ENCODE results near the gene SEC24B. TPM values are rescaled to one million over a fixed set of nuclear protein-coding genes. Genes with fewer than 3 reads are reported as not detected.

SEC24B gene
- total RNA-seq, 4 donors from 2014 or later, result 20.4 to 38.5 (median 29.1) TPM

DNA sequence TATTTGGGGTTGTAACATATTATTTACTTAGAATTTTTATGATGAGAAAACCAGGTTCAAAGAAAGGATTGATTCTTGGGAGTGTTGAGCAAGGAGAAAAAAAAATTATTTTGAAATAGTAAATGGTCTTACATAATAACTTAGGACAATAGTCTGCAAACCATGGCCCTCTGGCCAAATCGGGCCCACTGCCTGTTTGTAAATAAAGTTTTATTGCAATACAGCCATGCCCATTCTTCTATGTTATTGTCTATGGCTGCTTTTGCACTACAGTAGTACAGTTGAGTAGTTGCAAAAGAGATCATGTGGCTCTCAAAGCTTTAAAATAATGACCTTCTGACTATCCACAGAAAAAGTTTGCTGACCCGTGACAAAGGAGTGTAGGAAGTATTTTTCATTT is 63.3 kb downstream of the SEC24B start:
- H3K27ac ChIP-seq, result no peak overlapping the region
- 89 to 91% methylated on average over 2 of the region's 2 CpGs for WGBS, 2 donors
- intact Hi-C loops (cut with DNase I), result no loop called here
- no peaks in the 10 kb centered on the region for H3K4me1 ChIP-seq
- H3K9me3 ChIP-seq, result no peaks in the 10 kb centered on the region
- no peak overlapping the region for H3K4me3 ChIP-seq
- TF ChIP-seq, protein P1, sequence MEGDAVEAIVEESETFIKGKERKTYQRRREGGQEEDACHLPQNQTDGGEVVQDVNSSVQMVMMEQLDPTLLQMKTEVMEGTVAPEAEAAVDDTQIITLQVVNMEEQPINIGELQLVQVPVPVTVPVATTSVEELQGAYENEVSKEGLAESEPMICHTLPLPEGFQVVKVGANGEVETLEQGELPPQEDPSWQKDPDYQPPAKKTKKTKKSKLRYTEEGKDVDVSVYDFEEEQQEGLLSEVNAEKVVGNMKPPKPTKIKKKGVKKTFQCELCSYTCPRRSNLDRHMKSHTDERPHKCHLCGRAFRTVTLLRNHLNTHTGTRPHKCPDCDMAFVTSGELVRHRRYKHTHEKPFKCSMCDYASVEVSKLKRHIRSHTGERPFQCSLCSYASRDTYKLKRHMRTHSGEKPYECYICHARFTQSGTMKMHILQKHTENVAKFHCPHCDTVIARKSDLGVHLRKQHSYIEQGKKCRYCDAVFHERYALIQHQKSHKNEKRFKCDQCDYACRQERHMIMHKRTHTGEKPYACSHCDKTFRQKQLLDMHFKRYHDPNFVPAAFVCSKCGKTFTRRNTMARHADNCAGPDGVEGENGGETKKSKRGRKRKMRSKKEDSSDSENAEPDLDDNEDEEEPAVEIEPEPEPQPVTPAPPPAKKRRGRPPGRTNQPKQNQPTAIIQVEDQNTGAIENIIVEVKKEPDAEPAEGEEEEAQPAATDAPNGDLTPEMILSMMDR (IDR thresholded peaks at IDR 0.05), result no peak
- no peak for TF ChIP-seq POLR2A (IDR thresholded peaks at IDR 0.05)
- no peak for DNase-seq
- peaks cover 7 to 94% (median 24%) of the 10 kb centered on the region in 3 donors for H3K36me3 ChIP-seq
- H3K27me3 ChIP-seq, result no peaks in the 10 kb centered on the region

DNA sequence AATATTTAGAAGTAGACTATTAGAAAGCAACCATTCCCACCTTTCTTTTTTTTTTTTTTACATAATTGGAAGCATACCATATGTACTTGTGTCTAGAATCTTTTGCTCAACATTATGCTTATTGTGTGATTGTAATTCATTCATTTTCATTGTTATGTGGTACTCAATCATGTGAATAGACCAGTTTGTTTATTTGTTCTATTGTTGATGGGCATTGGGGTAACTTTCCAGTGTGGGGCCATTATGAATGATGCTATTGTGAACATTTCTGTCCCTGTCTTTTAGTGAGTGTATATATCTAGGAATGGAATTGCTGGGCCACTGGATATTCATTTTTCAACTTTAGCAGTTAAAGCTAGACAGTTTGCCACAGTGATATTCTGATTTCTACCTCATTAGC is 63.9 kb downstream of the SEC24B start:
- Histone ChIP-seq H3K27me3 (no peaks in the 10 kb centered on the region), H3K36me3 (peaks cover 7 to 94% (median 24%) of the 10 kb centered on the region in 3 donors), H3K9me3 (no peaks in the 10 kb centered on the region), H3K27ac (no peak overlapping the region), H3K4me1 (no peaks in the 10 kb centered on the region), H3K4me3 (no peak overlapping the region)
- DNase-seq, result no peak
- TF ChIP-seq POLR2A (IDR thresholded peaks at IDR 0.05), result no peak
- TF ChIP-seq, protein P1 (IDR thresholded peaks at IDR 0.05), result no peak
- intact Hi-C loops (cut with DNase I), result no loop called here

DNA sequence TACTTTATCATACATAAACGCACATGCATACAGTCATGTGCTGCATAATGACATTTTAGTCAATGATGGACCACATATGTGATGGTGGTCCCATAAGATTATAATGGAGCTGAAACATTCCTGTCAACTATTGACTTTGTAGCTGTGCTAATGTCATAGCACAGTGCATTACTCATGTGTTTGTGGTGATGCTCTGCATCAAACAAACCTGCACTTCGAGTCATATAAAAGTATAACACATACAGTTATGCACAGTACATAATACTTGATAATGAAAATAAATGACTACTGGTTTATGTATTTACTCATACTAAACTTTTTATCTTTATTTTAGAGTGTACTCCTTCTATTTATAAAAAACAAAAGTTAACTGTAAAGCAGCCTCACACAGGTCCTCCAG is 65.9 kb downstream of the SEC24B start:
- Histone ChIP-seq H3K9me3 (no peaks in the 10 kb centered on the region), H3K27me3 (no peaks in the 10 kb centered on the region), H3K36me3 (peaks cover 7 to 98% (median 23%) of the 10 kb centered on the region in 3 donors), H3K27ac (no peak overlapping the region), H3K4me1 (no peaks in the 10 kb centered on the region), H3K4me3 (no peak overlapping the region)
- no peak for TF ChIP-seq POLR2A (IDR thresholded peaks at IDR 0.05)
- TF ChIP-seq, protein P1 (IDR thresholded peaks at IDR 0.05), result no peak
- intact Hi-C loops (cut with DNase I), result no loop called here
- WGBS, 2 donors, result 83 to 85% methylated on average over 2 of the region's 2 CpGs
- no peak for DNase-seq

DNA sequence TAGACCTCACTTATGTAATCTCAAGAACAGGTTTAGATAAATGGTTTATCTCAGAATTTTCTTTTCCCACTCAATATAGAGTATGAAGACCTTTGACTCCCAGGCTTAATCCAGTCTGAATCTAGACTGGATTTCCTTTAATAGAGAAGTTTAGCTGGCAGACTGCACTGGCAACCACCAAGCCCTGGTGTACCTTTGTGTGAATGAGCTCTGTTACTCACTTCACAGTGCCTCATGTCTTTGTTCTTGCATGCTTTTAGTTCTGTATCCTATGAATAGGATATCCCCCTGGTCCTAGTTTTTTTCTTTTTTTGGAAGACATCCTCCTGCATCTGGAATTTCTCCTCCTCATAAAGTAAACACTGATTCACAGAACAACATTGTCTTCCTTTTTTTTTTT is 73.3 kb downstream of the SEC24B start:
- DNase-seq, result no peak
- no peak for TF ChIP-seq POLR2A (IDR thresholded peaks at IDR 0.05)
- TF ChIP-seq, protein P1 (IDR thresholded peaks at IDR 0.05), result no peak
- H3K27me3 ChIP-seq, result no peaks in the 10 kb centered on the region

GRCh38 chr4:109510687-109511086 is 77.1 kb downstream of the SEC24B start:
- peaks cover 0 to 100% (median 14%) of the 10 kb centered on the region in 3 donors for H3K36me3 ChIP-seq
- H3K4me3 ChIP-seq, result no peak overlapping the region
- TF ChIP-seq, protein P1 (IDR thresholded peaks at IDR 0.05), result no peak
- no peak for TF ChIP-seq POLR2A (IDR thresholded peaks at IDR 0.05)
- 60 to 70% methylated on average over 2 of the region's 2 CpGs for WGBS, 2 donors
- no peak for DNase-seq
- H3K27ac ChIP-seq, result no peak overlapping the region
- H3K27me3 ChIP-seq, result no peaks in the 10 kb centered on the region
- no peaks in the 10 kb centered on the region for H3K4me1 ChIP-seq
- intact Hi-C loops (cut with DNase I), result no loop called here
- no peaks in the 10 kb centered on the region for H3K9me3 ChIP-seq

More for the DNA sequence above, 73.3 kb downstream of the SEC24B start:
- Histone ChIP-seq H3K4me3 (no peak overlapping the region), H3K9me3 (no peaks in the 10 kb centered on the region), H3K36me3 (peaks cover 0 to 96% (median 14%) of the 10 kb centered on the region in 3 donors), H3K4me1 (no peaks in the 10 kb centered on the region), H3K27ac (no peak overlapping the region)
- intact Hi-C loops (cut with DNase I), result no loop called here

Measured in esophagus squamous epithelium (tissue), 5 donors.